Neural cell (in vitro differentiated cells): ENCODE data around the gene IFNGR2. TPM values are rescaled to one million over a fixed set of nuclear protein-coding genes. Genes with fewer than 3 reads are reported as not detected.

Experiments used
- H2AFZ ChIP-seq: fragments of 200-600, 300-800 bp; sonication (generic), shearing (Covaris generic); 2 replicates; pipeline ENCODE4 v1.6.0; 2014; ENCODE audit warnings: low read depth, mild to moderate bottlenecking, antibody characterized with exemption, low read length, moderate library complexity
- H3F3A ChIP-seq: fragments of 200-600 bp; shearing (Covaris generic); 2 replicates; pipeline ENCODE4 v1.6.1; 2016; ENCODE audit warnings: mild to moderate bottlenecking, moderate library complexity, mixed read lengths, antibody characterized with exemption, low read length; ENCODE audit not compliant: insufficient read depth, poor library complexity, severe bottlenecking
- H3K27ac ChIP-seq: fragments of 200-600, 300-800 bp; sonication (generic), shearing (Covaris generic); 2 replicates; pipeline ENCODE4 v1.5.1; 2014; ENCODE audit warnings: mild to moderate bottlenecking, low read length, moderate library complexity
- H3K27me3 ChIP-seq: fragments of 300-800, 200-600 bp; sonication (generic), shearing (Covaris generic); 2 replicates; pipeline ENCODE4 v1.6.0; 2014; ENCODE audit warnings: mild to moderate bottlenecking, low read depth, low read length, moderate library complexity; ENCODE audit not compliant: insufficient read depth
- H3K36me3 ChIP-seq: fragments of 300-800, 200-600 bp; sonication (generic), shearing (Covaris generic); 2 replicates; pipeline ENCODE4 v1.5.1; 2014; ENCODE audit warnings: mild to moderate bottlenecking, antibody characterized with exemption, low read length, moderate library complexity; ENCODE audit not compliant: insufficient read depth
- H3K4me2 ChIP-seq: fragments of 300-800, 200-600 bp; sonication (generic), shearing (Covaris generic); 2 replicates; pipeline ENCODE4 v1.6.0; 2014; ENCODE audit warnings: mild to moderate bottlenecking, low read length
- H3K4me3 ChIP-seq: fragments of 300-800, 200-600 bp; sonication (generic), shearing (Covaris generic); 2 replicates; pipeline ENCODE4 v1.5.1; 2014; ENCODE audit warnings: mild to moderate bottlenecking, low read length, moderate library complexity
- H3K79me2 ChIP-seq: fragments of 200-600 bp; shearing (Covaris generic); replicated peaks from 2 replicates; pipeline ENCODE4 v1.6.0; 2014; ENCODE audit warnings: mild to moderate bottlenecking, low read length, moderate library complexity; ENCODE audit not compliant: insufficient read depth
- H3K9ac ChIP-seq: fragments of 300-800, 200-600 bp; sonication (generic), shearing (Covaris generic); 2 replicates; pipeline ENCODE4 v1.6.1; 2016; ENCODE audit warnings: mild to moderate bottlenecking, low read length, mixed read lengths
- H3K9me2 ChIP-seq: fragments of 200-600 bp; shearing (Covaris generic); 2 replicates; pipeline ENCODE4 v1.6.1; 2016; ENCODE audit warnings: mild to moderate bottlenecking, low read length, mixed read lengths; ENCODE audit not compliant: insufficient read depth
- H3K9me3 ChIP-seq: fragments of 200-600, 300-800 bp; sonication (generic), shearing (Covaris generic); 2 replicates; pipeline ENCODE4 v1.6.1; 2016; ENCODE audit warnings: mild to moderate bottlenecking, mixed run types, low read length, moderate library complexity, mixed read lengths
- H4K20me1 ChIP-seq: fragments of 200-600 bp; shearing (Covaris generic); 2 replicates; pipeline ENCODE4 v1.6.1; 2016; ENCODE audit warnings: mild to moderate bottlenecking, mixed run types; ENCODE audit not compliant: insufficient read depth
- EP300 ChIP-seq: fragments of 450-650 bp; conservative IDR thresholded peaks from 2 replicates; pipeline ENCODE4 v1.6.1; 2014; ENCODE audit warnings: antibody characterized with exemption, mild to moderate bottlenecking, moderate library complexity; ENCODE audit not compliant: poor library complexity, severe bottlenecking
- EZH2 ChIP-seq: fragments of 200-600, 300-800 bp; shearing (Covaris generic), sonication (generic); IDR thresholded peaks from 2 replicates; pipeline ENCODE4 v1.6.1; 2014; ENCODE audit warnings: antibody characterized with exemption, low read length, borderline replicate concordance, mild to moderate bottlenecking; ENCODE audit not compliant: insufficient read depth, poor library complexity, severe bottlenecking
- MXI1 ChIP-seq: fragments of 450-650 bp; conservative IDR thresholded peaks from 2 replicates; pipeline ENCODE4 v1.6.1; 2014; ENCODE audit warnings: antibody characterized with exemption, mild to moderate bottlenecking; ENCODE audit not compliant: poor library complexity, severe bottlenecking
- POLR2AphosphoS5 ChIP-seq: IDR thresholded peaks from 2 replicates; pipeline ENCODE4 v1.6.1; 2012
- RAD21 ChIP-seq: fragments of 450-650 bp; conservative IDR thresholded peaks from 2 replicates; pipeline ENCODE4 v1.6.1; 2014; ENCODE audit warnings: antibody characterized with exemption, mild to moderate bottlenecking, moderate library complexity
- SMC3 ChIP-seq: fragments of 450-650 bp; conservative IDR thresholded peaks from 2 replicates; pipeline ENCODE4 v1.6.1; 2014; ENCODE audit warnings: antibody characterized with exemption, mild to moderate bottlenecking, moderate library complexity; ENCODE audit not compliant: poor library complexity
- TAF1 ChIP-seq: IDR thresholded peaks from 2 replicates; pipeline ENCODE4 v1.6.1; 2012; ENCODE audit warnings: low read depth
- polyA plus RNA-seq: library from polyadenylated mRNA; depleted of rRNA; stranded (reverse); fragments of >200 nt; gene quantifications from 2 replicates; pipeline ENCODE4 v1.2.3, GENCODE V29; 2014
- TF ChIP-seq, protein P1 (sequence below): fragments of 450-650 bp; IDR thresholded peaks from 2 replicates; pipeline ENCODE4 v1.5.1; 2014; ENCODE audit warnings: antibody characterized with exemption, mild to moderate bottlenecking, moderate library complexity; ENCODE audit not compliant: poor library complexity, severe bottlenecking
- TF ChIP-seq, protein P2 (sequence below): IDR thresholded peaks from 2 replicates; pipeline ENCODE4 v1.6.1; 2012; ENCODE audit warnings: borderline replicate concordance

The IFNGR2 gene
- polyA plus RNA-seq, 1 donor from 2014 or later = 57.2 TPM

- Histone ChIP-seq H3K4me3 (no peak overlapping the region), H3K9ac (no peak overlapping the region), H3K9me2 (no peaks in the 10 kb centered on the region), H3K36me3 (no peaks in the 10 kb centered on the region), H3F3A (no peaks in the 10 kb centered on the region), H3K27me3 (no peaks in the 10 kb centered on the region), H3K79me2 (no peaks in the 10 kb centered on the region), H3K27ac (no peak overlapping the region), H2AFZ (no peak overlapping the region), H3K4me2 (no peak overlapping the region), H4K20me1 (no peaks in the 10 kb centered on the region), H3K9me3 (no peaks in the 10 kb centered on the region)
- TF ChIP-seq, protein P1, sequence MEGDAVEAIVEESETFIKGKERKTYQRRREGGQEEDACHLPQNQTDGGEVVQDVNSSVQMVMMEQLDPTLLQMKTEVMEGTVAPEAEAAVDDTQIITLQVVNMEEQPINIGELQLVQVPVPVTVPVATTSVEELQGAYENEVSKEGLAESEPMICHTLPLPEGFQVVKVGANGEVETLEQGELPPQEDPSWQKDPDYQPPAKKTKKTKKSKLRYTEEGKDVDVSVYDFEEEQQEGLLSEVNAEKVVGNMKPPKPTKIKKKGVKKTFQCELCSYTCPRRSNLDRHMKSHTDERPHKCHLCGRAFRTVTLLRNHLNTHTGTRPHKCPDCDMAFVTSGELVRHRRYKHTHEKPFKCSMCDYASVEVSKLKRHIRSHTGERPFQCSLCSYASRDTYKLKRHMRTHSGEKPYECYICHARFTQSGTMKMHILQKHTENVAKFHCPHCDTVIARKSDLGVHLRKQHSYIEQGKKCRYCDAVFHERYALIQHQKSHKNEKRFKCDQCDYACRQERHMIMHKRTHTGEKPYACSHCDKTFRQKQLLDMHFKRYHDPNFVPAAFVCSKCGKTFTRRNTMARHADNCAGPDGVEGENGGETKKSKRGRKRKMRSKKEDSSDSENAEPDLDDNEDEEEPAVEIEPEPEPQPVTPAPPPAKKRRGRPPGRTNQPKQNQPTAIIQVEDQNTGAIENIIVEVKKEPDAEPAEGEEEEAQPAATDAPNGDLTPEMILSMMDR = no peak
- TF ChIP-seq POLR2AphosphoS5 = no peak
- TF ChIP-seq SMC3 = no peak
- TF ChIP-seq, protein P2, sequence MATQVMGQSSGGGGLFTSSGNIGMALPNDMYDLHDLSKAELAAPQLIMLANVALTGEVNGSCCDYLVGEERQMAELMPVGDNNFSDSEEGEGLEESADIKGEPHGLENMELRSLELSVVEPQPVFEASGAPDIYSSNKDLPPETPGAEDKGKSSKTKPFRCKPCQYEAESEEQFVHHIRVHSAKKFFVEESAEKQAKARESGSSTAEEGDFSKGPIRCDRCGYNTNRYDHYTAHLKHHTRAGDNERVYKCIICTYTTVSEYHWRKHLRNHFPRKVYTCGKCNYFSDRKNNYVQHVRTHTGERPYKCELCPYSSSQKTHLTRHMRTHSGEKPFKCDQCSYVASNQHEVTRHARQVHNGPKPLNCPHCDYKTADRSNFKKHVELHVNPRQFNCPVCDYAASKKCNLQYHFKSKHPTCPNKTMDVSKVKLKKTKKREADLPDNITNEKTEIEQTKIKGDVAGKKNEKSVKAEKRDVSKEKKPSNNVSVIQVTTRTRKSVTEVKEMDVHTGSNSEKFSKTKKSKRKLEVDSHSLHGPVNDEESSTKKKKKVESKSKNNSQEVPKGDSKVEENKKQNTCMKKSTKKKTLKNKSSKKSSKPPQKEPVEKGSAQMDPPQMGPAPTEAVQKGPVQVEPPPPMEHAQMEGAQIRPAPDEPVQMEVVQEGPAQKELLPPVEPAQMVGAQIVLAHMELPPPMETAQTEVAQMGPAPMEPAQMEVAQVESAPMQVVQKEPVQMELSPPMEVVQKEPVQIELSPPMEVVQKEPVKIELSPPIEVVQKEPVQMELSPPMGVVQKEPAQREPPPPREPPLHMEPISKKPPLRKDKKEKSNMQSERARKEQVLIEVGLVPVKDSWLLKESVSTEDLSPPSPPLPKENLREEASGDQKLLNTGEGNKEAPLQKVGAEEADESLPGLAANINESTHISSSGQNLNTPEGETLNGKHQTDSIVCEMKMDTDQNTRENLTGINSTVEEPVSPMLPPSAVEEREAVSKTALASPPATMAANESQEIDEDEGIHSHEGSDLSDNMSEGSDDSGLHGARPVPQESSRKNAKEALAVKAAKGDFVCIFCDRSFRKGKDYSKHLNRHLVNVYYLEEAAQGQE = no peak
- TF ChIP-seq RAD21 = no peak
- TF ChIP-seq TAF1 = no peak
- no peak for TF ChIP-seq EZH2
- TF ChIP-seq EP300 = no peak
These were observed 9.9 kb upstream of the IFNGR2 start for GRCh38 chr21:33393348-33393747.

- TF ChIP-seq MXI1 (no peak), TAF1 (no peak), RAD21 (no peak), SMC3 (no peak), POLR2AphosphoS5 (no peak), EP300 (no peak), EZH2 (no peak)
- TF ChIP-seq, protein P1 = no peak
- TF ChIP-seq, protein P2 = no peak
- H3K9ac ChIP-seq = no peak overlapping the region
- H4K20me1 ChIP-seq = no peaks in the 10 kb centered on the region
These were observed 9.0 kb upstream of the IFNGR2 start for GRCh38 chr21:33394260-33394659.

More at GRCh38 chr21:33394260-33394659, 9.0 kb upstream of the IFNGR2 start:
- H3K4me3 ChIP-seq = no peak overlapping the region
- H3K4me2 ChIP-seq = no peak overlapping the region
- H3K79me2 ChIP-seq = no peaks in the 10 kb centered on the region
- no peak overlapping the region for H3K27ac ChIP-seq
- H3K36me3 ChIP-seq = no peaks in the 10 kb centered on the region
- H2AFZ ChIP-seq = no peak overlapping the region
- no peaks in the 10 kb centered on the region for H3K9me2 ChIP-seq
- H3K9me3 ChIP-seq = no peaks in the 10 kb centered on the region
- H3F3A ChIP-seq = no peaks in the 10 kb centered on the region
- no peaks in the 10 kb centered on the region for H3K27me3 ChIP-seq
